T-helper 1 cell (primary cell): Measurements from ENCODE around the gene TRPM2.
"Not testable (repeated sequence)": the region's sequence is repeated elsewhere in the genome, so short reads cannot be mapped to it uniquely, and the experiment has no call there.

Experiments
- DNase-seq, 5 donors: peaks; one replicate each; pipeline ENCODE4 v3.0.0-alpha.2; 2012 to 2020

Gene TRPM2

GRCh38 chr21:44417621-44418107, 64.2 kb downstream of the TRPM2 start:
- DNase-seq, result not testable (repeated sequence)

DNA sequence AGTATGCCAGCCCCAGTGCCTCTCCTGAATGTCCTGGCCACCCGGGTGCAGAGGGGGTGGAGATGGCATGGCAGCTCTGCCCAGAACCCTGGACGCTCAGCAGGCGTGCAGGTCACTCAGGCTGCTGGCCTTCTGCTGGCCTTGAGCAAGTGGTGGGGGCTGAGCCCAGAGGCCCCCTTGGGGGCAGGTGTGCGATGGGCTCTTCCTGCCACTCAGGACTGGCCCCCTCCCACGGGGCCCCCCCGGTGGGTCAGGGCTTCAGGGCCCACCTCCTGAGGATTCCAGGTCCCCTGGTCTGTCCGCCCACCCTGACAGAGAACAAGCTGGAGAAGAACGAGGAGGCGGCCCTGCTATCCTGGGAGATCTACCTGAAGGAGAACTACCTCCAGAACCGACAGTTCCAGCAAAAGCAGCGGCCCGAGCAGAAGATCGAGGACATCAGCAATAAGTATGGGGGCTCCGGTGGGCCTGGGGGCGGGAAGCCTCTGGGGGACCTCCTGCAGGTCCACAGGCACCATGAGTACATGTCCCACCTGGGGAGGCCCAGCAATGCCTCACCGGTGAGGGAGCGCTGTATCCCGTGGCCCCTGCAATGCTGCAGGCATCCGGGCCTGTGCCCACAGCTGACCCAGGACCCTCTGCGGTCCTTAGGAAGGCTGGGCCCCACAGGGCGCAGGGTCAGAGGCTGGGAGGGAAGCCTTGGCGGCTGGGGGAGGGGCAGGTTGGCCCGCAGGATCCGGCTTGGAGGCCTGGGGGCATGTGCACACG, 64.9 kb downstream of the TRPM2 start:
- DNase-seq, result no peak

GRCh38 chr21:44418876-44419230, 65.4 kb downstream of the TRPM2 start:
- no peak for DNase-seq

DNA sequence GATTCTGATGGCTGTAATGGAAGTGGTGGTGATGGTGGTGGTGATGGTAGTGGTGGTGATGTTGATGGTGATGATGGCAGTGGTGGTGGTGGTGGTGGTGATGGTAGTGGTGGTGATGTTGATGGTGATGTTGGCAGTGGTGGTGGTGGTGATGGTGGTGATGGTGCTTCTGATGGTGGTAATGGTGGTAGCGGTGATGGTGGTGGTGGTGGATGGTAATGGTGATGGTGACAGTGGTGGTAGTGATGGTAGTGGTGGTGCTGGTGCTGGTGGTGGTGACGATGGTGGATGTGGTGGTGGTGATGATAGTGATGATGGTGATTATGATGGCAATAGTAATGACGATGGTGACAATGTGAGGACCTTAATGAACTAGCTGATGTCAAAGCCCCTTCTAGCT, 66.3 kb downstream of the TRPM2 start:
- no peak for DNase-seq

GRCh38 chr21:44420416-44421205, 67.2 kb downstream of the TRPM2 start:
- DNase-seq, result no peak

GRCh38 chr21:44421901-44422840, 68.8 kb downstream of the TRPM2 start:
- DNase-seq, result no peak

DNA sequence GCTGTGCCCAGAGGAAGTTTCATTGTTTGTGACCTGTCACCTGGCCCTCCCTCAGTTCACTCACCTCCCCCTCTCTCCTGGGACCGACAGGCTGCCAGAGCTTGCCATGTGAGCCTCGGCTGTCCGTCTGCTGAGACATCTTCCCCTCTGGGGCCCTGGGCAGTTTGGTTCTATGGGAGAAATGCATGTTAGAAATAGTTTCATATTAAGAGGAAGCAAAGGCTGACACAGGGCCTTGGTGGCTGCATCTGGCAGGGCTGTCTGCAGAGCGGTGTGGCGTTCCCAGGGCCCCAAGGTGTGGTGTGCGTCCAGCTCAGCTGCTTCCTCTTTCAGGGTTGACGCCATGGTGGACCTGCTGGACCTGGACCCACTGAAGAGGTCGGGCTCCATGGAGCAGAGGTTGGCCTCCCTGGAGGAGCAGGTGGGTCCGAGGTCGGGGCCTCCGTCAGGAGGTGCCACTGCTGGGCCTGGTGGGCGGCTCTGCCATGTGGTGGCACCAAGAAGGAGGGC, 69.9 kb downstream of the TRPM2 start:
- DNase-seq, result no peak

- DNase-seq, result no peak
Observed at GRCh38 chr21:44423941-44424607, 70.7 kb downstream of the TRPM2 start.

DNA sequence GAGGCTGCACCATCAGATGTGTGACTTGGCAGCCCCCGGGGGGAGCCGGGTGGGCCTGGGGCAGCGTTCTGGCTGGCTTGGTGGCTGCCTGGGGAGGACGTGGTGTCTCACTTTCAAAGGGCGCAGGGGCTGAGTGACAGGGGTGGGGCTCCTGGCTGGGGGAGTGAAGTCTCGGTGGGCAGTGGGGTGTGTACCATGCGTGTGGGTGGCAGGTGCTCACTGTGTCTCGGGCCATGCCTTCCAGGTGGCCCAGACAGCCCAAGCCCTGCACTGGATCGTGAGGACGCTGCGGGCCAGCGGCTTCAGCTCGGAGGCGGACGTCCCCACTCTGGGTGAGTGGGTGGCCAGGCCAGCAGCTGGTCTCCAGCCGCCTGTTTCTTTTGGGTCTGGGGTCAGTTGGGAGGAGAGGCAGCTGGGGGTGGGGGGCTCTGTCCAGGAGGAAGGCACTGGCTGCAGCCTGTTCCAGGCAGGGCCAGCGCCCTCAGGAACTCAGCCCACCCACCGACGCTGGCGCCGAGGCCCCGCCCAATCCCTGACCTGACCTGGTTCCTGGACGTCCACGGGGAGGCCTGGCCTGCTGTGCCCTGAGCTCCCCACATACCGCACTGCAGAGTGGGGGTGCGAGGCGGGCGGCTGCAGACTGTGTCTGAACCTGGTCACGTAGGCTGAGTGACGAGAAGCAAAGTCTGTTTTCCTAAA, 71.3 kb downstream of the TRPM2 start:
- no peak for DNase-seq

- DNase-seq, result no peak
Observed at GRCh38 chr21:44425307-44425894, 72.0 kb downstream of the TRPM2 start.

GRCh38 chr21:44425895-44426662, 72.7 kb downstream of the TRPM2 start:
- DNase-seq, result no peak

- no peak for DNase-seq
Observed at GRCh38 chr21:44426663-44427191, 73.3 kb downstream of the TRPM2 start.

DNA sequence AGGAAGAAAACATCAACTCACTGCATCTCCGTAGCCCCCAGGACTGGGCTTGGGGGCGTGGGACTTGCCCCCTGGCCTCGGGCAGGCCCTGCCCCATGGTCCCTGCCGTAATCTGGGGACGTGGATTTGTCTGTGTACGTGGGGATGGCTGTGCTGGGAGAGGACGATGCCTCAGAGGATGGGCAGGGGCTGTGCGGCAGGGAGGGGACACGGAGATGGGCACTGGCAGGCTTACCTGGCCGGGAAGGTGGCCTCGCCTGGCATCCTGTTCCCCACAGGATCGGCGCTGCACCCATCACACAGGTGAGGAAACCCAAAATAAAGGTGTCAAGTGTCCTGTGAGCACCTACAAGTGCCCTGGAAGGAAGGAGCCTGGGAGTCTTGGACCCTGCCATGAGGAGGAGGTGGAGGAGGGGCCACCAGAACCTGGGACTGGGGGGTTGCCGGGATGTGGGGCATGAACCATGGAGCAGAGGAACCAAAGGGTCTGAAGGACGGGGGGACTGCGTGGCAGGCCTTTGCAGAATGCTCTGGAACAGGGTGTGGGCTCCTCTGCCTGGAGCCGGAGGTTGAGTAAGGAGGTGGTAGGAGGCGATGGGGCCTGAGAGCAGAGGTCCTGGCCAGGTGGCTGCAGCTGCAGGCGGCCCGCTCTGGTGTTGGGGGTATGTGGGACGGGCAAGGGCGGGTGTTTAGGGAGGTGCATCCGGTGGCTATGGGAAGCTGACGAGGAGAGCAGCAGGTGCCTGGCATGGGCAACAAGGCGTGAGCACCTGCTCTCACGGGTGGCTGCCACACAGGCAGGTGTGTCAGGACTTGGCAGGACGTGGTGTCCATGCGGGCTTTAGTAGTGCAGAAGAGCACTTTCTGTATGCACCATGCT, 74.1 kb downstream of the TRPM2 start:
- DNase-seq, result no peak

DNA sequence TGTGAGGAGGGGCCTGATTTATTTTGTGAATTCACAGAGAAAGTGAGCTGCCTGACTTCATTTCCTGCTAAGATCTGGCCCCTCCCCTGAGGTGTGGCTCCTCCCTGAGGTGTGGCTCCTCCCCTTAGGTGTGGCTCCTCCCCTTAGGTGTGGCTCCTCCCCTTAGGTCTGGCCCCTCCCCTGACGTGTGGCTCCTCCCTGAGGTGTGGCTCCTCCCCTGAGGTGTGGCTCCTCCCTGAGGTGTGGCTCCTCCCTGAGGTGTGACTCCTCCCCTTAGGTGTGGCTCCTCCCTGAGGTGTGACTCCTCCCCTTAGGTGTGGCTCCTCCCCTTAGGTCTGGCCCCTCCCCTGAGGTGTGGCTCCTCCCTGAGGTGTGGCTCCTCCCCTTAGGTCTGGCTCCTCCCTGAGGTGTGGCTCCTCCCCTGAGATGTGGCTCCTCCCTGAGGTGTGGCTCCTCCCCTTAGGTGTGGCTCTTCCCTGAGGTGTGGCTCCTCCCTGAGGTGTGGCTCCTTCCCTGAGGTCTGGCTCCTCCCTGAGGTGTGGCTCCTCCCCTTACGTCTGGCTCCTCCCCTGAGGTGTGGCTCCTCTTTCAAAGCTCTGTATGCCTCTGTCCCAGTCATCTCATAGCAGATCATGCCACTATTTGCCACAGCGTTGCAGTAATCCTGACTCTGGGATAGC, 75.0 kb downstream of the TRPM2 start:
- peak in 4 of 5 donors; percentile 21 to 61 (median 41) for DNase-seq

GRCh38 chr21:44429894-44430293, 76.5 kb downstream of the TRPM2 start:
- no peak for DNase-seq

- DNase-seq, result no peak
Observed at GRCh38 chr21:44431300-44431699, 77.9 kb downstream of the TRPM2 start.

GRCh38 chr21:44432841-44433790, 79.7 kb downstream of the TRPM2 start:
- no peak for DNase-seq
